ELR (cell line): Measurements from ENCODE around the gene ATF7.
A peak's percentile ranks its signal among the peaks of the same experiment; 100 is the strongest.

Experiments used
- DNase-seq: peaks from one replicate; pipeline ENCODE4 v3.0.0-alpha.2; 2015; ENCODE audit warnings: low read depth

The ATF7 gene

DNA sequence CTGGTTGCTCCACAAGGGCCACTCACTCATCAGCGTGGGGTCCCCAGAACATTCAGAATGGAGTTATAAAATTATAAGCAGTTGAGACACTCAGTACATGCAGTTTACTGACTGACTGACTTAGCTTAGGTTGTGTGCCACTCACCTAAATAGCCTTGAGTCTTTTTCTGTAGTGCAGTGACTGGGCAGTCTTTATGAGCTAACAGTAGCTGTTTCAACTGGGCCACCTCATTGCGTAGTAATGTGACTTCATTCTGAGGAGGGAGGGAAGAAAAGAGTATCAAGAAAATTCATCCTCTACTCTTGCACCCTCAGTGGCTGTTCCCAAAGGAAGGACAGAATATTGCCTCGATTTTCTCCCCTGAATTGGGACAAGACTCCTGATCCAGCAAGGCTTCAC lies 103.1 kb downstream of the ATF7 start:
- peak; percentile 69 for DNase-seq

- peak; percentile 53 for DNase-seq
These were observed 107.8 kb downstream of the ATF7 start for GRCh38 chr12:53518381-53518780.

DNA sequence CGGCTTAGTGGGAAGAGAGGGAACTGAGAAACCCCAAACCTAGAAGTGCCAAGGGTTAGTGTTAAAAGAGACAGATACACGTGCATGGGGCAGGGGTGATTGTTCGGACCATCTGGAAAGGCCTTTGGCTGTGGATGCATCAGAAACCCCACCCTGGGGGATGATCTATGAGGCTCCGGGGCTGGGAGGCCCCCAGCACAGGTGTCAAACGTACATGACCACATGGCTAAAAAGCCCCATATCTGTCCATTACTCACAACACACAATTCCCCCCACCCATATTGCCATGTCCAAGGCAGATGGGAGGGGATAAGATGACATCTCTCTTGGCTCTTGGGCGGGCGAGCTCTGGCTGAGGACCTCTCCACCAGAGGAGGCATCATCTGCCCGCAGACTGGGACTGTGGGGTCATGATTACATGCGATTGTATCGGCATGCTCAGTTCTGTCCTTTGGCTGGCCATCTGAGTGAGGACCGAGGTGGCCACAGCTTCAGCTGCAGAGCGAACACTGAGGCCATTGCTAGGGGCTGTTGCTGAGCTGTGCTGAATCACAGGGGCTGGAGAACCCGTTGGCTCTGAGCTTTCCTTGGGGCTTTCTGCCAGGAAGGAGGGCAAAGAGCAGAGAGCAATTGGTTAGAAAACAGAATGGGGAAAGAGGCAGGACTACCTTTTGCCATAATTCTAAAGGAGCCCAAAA lies 109.3 kb downstream of the ATF7 start:
- DNase-seq, result no peak

- no peak for DNase-seq
These were observed 110.9 kb downstream of the ATF7 start for GRCh38 chr12:53515291-53515680.

GRCh38 chr12:53514628-53515290 lies 111.4 kb downstream of the ATF7 start:
- no peak for DNase-seq

DNA sequence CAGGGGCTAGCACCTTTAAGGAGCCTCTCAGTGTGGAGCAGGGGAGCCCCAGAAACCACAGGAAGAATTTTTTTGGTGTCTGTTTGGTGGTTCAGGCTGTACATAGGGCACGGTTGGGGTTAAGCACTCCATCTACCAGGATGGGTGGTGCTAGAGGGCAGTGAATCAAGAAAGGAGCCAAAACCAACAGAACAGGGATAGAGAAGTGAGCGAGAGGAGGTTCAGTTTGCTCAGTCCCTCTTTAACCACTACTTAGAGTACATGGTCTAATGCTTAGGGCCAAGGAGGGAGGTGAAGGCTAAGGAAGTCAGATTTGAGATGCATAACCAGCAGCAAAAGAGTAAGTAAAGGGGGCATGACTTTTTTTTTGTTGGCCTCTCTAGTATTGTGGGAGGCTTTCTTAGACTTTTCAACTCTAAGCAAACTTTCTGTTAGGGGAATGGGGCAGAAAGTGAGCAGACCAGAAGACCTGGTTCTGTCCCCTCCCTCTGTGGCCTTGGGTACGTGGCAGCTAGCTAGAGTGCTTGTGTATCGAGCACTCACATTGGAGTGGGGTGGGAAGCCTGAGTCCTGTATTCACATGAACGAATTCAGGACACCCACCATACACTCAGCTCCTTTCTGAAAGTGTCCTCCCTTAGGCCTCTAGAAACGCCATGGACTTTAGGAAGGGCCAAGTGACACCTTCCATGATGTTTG lies 112.3 kb downstream of the ATF7 start:
- no peak for DNase-seq

DNA sequence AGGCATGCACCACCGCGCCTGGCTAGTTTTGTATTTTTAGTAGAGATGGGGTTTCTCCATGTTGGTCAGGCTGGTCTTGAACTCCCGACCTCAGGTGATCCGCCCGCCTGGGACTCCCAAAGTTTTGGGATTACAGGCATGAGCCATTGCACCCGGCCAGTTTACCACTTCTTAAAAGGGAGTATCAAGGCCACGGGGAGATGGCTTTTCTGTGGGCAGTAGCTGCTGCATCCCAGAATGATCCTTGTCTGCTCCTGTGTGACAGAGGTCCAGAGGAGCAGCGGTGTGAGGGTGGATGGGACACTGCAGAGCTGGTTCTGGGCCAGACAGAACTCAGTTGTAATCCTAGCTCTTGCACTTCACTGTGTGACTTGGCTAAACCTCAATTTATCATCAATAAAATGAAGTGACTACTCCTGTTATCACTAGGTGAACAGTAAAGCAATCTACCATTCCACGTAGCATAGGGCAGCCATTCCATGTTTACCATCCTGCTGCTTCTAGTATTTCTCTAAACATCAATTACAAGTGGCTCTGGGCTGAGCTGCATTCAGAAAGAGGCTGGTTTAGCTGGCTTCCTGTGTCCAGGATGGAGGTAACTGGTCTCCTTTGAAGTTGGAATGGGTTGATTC lies 115.9 kb downstream of the ATF7 start:
- no peak for DNase-seq

GRCh38 chr12:53508534-53509170 lies 117.5 kb downstream of the ATF7 start:
- DNase-seq, result peak; percentile 84

- no peak for DNase-seq
These were observed 118.6 kb downstream of the ATF7 start for GRCh38 chr12:53507603-53507885.

DNA sequence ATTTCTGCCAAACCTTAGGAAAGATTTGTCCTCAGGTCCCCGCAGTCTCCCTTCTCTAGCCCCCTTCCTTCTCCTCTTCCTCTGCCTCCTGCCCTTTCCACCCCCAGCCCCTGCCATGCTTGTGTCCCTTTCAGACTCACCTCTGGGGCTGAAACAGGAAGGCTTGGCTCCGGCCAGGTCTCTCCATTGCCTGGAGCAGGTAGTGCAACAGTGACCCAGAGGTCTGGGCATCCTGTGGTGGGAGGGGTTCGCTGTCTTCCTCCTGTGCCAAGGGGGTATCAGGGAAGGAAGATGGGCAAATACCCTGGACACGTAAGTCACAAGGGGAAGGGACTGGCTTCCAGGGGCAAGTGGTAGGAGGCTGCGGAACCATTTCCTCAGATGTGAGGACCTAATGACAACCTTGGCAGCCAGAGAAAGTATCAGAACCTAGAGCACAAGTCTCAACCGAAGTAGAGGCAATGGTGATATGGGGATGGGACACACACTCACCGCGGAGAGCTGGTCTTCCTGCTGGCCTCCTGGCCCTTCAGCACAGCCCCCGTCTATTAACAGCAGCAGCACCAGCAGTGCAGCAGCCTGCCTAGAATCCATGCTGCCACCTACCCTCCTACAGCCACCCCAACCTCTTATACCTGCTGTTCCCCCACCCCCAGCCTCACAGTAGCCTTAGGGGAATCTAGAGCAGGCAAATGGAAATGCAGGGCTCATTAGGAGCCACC lies 119.1 kb downstream of the ATF7 start, which contains the start of gene NPFF:
Gene NPFF, minus strand, starts transcription at position 604 of the 722 bp plus-strand sequence. Its CDS starts 10 bp downstream, at position 594.
- no peak for DNase-seq

- DNase-seq, result no peak
These were observed 119.8 kb downstream of the ATF7 start for GRCh38 chr12:53506450-53506785.

GRCh38 chr12:53505555-53506449 lies 120.4 kb downstream of the ATF7 start:
- peak; percentile 23 for DNase-seq

DNA sequence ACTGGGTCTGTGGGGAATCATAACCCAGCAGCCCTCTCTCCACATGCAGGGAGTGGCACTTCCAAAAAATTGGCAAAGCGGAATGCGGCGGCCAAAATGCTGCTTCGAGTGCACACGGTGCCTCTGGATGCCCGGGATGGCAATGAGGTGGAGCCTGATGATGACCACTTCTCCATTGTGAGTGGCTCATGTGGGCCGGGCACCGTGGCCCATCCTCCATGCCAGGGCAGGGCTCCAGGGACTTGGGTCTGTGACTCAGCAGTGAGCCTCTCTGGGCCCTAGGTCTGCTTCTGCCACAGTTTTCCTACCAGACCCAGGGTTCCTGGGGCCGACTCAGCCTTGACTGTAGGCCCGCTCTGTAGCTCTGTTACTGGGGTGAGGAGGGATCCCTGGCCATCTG lies 121.1 kb downstream of the ATF7 start:
- peak; percentile 71 for DNase-seq

DNA sequence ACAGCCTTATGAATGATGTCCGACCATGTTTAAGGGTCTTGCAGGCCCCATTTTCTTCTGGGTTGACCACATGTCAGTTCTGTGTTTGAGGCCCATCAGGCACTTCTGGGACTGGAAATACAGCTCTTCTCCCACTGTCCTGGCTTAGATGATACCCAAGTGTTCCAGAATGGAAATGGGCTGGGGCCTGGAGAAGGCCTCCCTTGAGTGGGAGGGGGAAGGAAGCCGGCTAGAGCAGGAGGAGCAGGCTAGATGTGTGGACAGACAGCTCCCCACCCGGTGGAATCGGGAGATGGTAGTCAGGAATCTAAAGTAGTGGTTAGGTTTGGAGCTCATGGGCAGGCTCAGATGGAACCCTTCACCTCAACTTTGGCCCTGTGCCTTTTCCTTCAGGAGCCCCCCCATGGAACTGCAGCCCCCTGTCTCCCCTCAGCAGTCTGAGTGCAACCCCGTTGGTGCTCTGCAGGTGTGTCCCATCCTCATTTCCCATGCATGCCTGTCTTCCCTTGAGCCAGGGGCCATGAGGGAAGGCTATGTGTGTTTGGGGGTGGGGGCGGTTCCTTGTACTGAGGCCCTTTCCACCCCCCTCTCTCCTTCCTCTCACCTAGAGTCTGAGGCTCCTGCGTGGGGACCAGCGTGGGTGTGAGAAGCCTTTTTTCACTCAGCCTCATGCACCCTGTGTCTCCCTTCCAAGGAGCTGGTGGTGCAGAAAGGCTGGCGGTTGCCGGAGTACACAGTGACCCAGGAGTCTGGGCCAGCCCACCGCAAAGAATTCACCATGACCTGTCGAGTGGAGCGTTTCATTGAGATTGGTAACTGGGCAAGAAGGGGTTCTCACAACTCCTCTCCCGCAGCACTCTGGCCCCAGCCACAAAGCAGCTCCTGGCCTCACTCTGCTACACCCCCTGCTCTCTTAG lies 121.9 kb downstream of the ATF7 start:
- no peak for DNase-seq

- DNase-seq, result no peak
These were observed 123.0 kb downstream of the ATF7 start for GRCh38 chr12:53502983-53503728.

DNA sequence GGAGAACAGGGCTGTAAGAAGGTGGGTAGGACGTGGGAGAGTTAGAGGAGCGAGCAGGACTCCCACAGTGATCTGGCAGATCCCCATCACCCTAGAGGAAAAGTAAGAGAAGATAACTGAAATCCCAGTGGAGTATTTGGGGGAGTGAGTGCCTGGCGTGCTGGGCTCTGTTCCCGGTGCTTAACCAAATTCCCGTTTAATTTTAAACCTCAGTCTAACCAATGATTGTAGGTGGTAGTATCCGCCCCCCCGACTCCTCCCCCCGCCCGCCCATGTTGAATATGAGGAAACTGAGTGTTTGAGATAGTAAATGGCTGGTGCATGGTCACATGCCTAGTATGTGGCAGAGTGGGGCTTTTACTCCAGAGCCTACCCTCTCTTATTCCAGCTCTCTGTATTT lies 123.9 kb downstream of the ATF7 start:
- no peak for DNase-seq

GRCh38 chr12:53501615-53502181 lies 124.5 kb downstream of the ATF7 start:
- no peak for DNase-seq

DNA sequence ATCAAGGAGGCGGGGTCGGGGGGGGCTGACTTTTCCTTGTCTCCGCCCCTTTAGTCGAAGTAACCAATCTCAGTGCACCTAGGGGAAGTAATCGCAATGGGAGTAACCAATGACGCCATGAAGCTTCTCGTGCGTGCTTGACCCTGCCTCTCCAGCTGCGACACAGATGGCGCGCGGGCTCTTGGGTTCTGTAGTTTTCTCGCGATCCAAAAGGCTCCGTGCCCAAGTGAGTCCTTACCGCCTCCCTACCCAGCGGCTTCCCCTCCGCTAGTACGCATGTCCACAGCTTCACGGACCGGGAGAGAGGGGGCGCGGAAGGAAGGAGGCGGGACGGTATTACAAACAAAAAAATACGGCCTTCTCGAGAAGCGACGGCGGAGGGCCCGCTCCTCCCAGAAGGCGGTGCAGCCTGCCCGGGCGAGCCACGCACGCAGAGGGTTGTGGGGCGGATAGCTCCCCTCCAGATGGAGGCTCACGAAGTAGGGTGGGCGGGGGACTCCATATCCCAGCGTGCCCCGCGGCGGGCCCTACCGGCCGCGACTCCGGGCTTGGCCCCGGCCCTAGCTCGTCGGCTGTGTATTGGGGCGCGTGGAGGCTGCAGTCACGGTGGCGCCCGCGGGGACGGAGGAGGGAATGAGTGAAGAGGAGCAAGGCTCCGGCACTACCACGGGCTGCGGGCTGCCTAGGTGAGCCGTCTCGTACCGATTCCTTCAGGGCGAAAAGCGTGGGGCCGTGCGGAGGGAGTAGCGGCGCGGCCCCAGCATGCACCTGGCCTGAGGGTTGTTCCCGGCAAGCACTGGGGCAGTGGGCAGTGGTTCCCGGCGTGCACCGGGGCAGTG lies 125.2 kb downstream of the ATF7 start, which contains the start of gene TARBP2:
Gene TARBP2, plus strand, starts transcription at position 508 of the 839 bp plus-strand sequence. Its CDS starts 126 bp downstream, at position 634.
- DNase-seq, result peak; percentile 100
